ENCODE data around the gene NOL4L.
"Not testable (repeated sequence)": the region's sequence is repeated elsewhere in the genome, so short reads cannot be mapped to it uniquely, and the experiment has no call there.

NOL4L gene

DNA sequence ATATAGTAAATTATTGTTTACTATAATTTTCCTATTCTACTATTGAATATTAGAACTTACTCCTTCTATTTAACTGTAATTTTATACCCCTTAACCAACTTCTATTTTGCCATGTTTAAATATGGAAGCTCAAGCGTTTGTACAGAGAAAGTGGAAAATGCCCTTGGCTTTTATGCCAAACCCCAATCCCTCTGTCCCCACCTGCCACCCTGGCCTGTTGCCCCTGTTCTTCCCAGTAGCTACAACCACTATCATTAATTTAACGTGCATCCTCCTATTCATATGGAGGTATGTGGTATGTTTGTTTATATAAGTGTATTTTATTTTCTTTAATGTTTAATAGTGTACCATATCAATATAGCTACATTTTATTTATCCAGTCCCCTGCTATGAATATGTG, 168.9 kb downstream of the NOL4L start:
- Histone ChIP-seq H3K27ac (no peak overlapping the region), H3K9me3 (no peaks in the 10 kb centered on the region), H3K4me1 (ENCODE audit: control insufficient read depth in 1 of 2, insufficient read depth in 1 of 2, low read depth in 1 of 2, low read length in 1 of 2) (peaks cover 5 to 9% of the 10 kb centered on the region in 2 experiments), H3K4me3 (ENCODE audit: low read depth in 1 of 2, low read length in 1 of 2) (no peak overlapping the region), H3K27me3 (no peaks in the 10 kb centered on the region), H3K36me3 (no peaks in the 10 kb centered on the region)
- no peak for TF ChIP-seq CTCF (IDR thresholded peaks at IDR 0.05)

DNA sequence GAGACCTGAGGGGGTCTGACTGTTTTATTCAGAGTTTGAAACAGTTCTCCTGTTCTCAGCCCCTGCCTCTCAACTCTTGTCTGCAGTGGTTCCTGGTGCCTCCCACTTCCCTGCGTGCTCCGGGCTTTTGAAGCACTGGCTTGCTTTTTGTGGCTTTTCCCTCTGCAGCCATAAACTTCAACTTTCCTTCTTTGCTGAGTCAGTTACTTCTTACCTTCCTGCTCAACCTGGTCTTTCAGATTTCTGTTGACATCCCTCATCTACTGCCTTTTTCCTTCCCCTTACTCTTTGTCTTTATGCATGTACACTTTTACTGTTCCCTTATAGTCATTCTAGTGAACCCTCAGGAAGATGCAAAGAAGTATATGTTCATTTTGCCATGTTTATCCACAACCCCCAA, 169.6 kb downstream of the NOL4L start:
- Histone ChIP-seq H3K36me3 (no peaks in the 10 kb centered on the region), H3K4me1 (ENCODE audit: control insufficient read depth in 1 of 2, insufficient read depth in 1 of 2, low read depth in 1 of 2, low read length in 1 of 2) (peaks cover 5 to 9% of the 10 kb centered on the region in 2 experiments), H3K4me3 (ENCODE audit: low read depth in 1 of 2, low read length in 1 of 2) (no peak overlapping the region), H3K27ac (no peak overlapping the region), H3K27me3 (no peaks in the 10 kb centered on the region), H3K9me3 (no peaks in the 10 kb centered on the region)
- no peak for TF ChIP-seq CTCF (IDR thresholded peaks at IDR 0.05)

DNA sequence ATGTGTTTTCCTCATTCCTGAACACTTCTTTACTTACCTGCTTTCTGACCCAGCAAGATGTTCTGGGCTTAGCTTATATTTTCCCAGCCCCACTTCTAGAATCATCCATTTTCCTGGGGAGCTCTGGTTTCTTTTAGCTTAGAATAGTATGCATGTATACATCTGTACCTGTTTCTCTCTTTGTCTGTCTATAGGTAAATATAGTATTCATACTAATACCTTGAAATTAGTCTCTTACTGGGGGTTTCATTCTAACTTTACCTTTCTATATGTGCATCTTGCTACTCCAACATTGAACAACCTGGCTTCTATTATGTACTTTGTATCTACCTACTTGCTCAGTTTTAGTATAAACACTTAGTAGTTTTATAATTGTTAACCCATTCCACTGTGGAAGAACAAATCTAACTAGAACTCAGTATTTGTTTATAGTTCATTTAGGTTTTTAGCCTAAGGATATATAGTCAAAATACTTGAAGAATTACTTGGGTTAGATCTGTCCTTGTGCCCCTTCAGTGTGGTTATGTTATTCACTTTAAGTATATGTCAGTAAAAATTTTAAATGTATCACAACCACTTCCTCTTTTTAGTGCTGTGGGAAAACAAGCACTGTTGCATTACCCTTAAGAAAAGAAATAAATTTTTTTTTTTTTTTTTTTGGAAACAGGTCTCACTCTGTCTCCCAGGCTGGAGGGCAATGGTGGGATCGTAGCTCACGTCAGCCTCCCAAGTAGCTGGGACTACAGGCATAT, 173.0 kb downstream of the NOL4L start:
- H3K4me1 ChIP-seq (ENCODE audit: control insufficient read depth in 1 of 2, insufficient read depth in 1 of 2, low read depth in 1 of 2, low read length in 1 of 2): peaks cover 5 to 9% of the 10 kb centered on the region in 2 experiments
- no peak overlapping the region for H3K4me3 ChIP-seq (ENCODE audit: low read depth in 1 of 2, low read length in 1 of 2)
- no peak for TF ChIP-seq CTCF (IDR thresholded peaks at IDR 0.05)
- no peaks in the 10 kb centered on the region for H3K9me3 ChIP-seq
- H3K27ac ChIP-seq: no peak overlapping the region
- no peaks in the 10 kb centered on the region for H3K36me3 ChIP-seq
- H3K27me3 ChIP-seq: no peaks in the 10 kb centered on the region

DNA sequence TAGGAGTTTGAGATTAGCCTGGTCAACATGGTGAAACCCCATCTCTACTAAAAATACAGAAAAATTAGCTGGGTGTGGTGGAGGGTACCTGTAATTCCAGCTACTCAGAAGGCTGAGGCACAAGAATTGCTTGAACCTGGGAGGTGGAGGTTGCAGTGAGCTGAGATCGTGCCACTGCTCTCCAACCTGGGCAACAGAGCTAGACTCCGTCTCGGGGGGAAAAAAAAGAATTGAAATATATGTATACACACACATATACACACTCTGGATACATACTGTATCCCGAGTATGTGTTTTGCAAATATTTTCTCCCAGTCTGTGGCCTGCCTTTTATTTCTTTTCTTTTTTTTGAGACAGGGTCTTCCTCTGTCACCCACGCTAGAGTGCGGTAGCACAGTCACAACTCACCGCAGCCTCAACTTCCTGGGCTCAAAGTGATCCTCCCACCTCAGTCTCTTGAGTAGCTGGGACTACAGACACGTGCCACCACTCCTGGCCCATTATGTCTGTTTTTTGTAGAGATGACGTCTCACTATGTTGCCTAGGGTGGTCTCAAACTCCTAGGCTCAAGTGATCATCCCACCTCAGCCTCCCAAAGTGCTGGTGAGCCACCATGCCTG, 177.9 kb downstream of the NOL4L start:
- not testable (repeated sequence) for H3K27me3 ChIP-seq; H3K9me3 ChIP-seq; H3K4me3 ChIP-seq (ENCODE audit: low read depth in 1 of 2, low read length in 1 of 2); H3K27ac ChIP-seq; H3K36me3 ChIP-seq; H3K4me1 ChIP-seq (ENCODE audit: control insufficient read depth in 1 of 2, insufficient read depth in 1 of 2, low read depth in 1 of 2, low read length in 1 of 2)

DNA sequence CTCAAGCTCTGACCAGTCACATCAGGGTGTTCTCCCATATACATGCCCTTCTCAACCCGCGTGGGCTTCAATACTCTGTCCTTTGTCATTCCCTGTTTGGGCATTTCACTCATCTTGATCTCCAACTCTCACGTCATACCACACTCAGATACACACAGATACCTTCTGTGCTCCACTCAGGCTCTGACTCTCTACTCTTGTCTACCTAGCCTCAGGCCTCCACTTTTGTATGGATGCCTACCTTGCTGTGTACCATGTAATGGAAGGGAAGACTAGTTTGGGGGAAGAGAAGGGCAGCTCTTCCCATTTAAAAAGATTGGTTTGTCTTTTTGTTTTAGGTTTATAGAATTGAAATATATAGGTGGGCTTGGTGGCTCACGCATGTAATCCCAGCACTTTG, 178.4 kb downstream of the NOL4L start:
- no peaks in the 10 kb centered on the region for H3K4me1 ChIP-seq (ENCODE audit: control insufficient read depth in 1 of 2, insufficient read depth in 1 of 2, low read depth in 1 of 2, low read length in 1 of 2)
- no peak overlapping the region for H3K27ac ChIP-seq
- TF ChIP-seq CTCF (IDR thresholded peaks at IDR 0.05): no peak
- no peaks in the 10 kb centered on the region for H3K27me3 ChIP-seq
- H3K36me3 ChIP-seq: peaks cover 7% of the 10 kb centered on the region
- H3K9me3 ChIP-seq: no peaks in the 10 kb centered on the region
- no peak overlapping the region for H3K4me3 ChIP-seq (ENCODE audit: low read depth in 1 of 2, low read length in 1 of 2)

DNA sequence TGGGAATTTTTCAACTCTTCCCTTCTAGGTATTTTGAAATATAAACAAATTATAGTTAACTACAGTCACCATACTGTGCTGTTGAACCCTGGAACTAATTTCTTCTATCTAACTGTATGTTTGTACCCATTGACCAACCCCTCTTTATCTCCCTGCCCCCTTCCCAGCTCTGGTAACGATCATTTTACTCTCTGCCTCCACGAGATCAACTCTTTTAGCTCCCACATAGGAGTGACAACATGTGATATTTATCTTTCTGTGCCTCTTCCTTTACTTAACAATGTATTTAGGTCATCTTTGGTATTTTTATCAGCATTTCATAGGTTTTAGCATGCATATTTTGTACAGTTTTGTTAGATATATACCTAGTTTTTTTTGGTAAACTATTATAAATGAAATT, 181.1 kb downstream of the NOL4L start:
- H3K4me3 ChIP-seq (ENCODE audit: low read depth in 1 of 2, low read length in 1 of 2): no peak overlapping the region
- peaks cover 7% of the 10 kb centered on the region for H3K36me3 ChIP-seq
- H3K27me3 ChIP-seq: no peaks in the 10 kb centered on the region
- no peak overlapping the region for H3K27ac ChIP-seq
- H3K9me3 ChIP-seq: no peaks in the 10 kb centered on the region
- H3K4me1 ChIP-seq (ENCODE audit: control insufficient read depth in 1 of 2, insufficient read depth in 1 of 2, low read depth in 1 of 2, low read length in 1 of 2): no peaks in the 10 kb centered on the region
- TF ChIP-seq CTCF (IDR thresholded peaks at IDR 0.05): no peak
